Mesodermal cell (in vitro differentiated cells): ENCODE results near the gene TNFRSF8.

Experiments used
- H3K27ac ChIP-seq: 2 replicates; pipeline ENCODE4 v1.7.0; 2013; ENCODE audit warnings: mild to moderate bottlenecking, low read depth, low read length, moderate library complexity; ENCODE audit not compliant: severe bottlenecking
- H3K36me3 ChIP-seq: 2 replicates; pipeline ENCODE4 v1.7.1; 2013; ENCODE audit warnings: mild to moderate bottlenecking, low read length, moderate library complexity; ENCODE audit not compliant: control insufficient read depth, insufficient read depth
- H3K4me1 ChIP-seq: one replicate; pipeline ENCODE4 v1.7.1; 2013; ENCODE audit warnings: mild to moderate bottlenecking, low read length; ENCODE audit not compliant: insufficient read depth, control insufficient read depth, poor library complexity, severe bottlenecking
- H3K4me3 ChIP-seq: 2 replicates; pipeline ENCODE4 v1.7.0; 2013; ENCODE audit warnings: low read length, control low read depth, mild to moderate bottlenecking; ENCODE audit not compliant: insufficient read depth, poor library complexity, severe bottlenecking; ENCODE audit errors: extremely low read depth
- H3K9me3 ChIP-seq: 2 replicates; pipeline ENCODE4 v1.7.1; 2013; ENCODE audit warnings: mild to moderate bottlenecking, low read length, moderate library complexity; ENCODE audit not compliant: control insufficient read depth
- whole genome bisulfite sequencing, 2 experiments: methylation state at CpG; one replicate each; pipeline ENCODE4 v1.1.5; 2013; ENCODE audit warnings: missing lambda C conversion rate in 2 of 2; ENCODE audit not compliant: insufficient coverage in 2 of 2; 5-methylcytosine and 5-hydroxymethylcytosine counted together

The TNFRSF8 gene

DNA sequence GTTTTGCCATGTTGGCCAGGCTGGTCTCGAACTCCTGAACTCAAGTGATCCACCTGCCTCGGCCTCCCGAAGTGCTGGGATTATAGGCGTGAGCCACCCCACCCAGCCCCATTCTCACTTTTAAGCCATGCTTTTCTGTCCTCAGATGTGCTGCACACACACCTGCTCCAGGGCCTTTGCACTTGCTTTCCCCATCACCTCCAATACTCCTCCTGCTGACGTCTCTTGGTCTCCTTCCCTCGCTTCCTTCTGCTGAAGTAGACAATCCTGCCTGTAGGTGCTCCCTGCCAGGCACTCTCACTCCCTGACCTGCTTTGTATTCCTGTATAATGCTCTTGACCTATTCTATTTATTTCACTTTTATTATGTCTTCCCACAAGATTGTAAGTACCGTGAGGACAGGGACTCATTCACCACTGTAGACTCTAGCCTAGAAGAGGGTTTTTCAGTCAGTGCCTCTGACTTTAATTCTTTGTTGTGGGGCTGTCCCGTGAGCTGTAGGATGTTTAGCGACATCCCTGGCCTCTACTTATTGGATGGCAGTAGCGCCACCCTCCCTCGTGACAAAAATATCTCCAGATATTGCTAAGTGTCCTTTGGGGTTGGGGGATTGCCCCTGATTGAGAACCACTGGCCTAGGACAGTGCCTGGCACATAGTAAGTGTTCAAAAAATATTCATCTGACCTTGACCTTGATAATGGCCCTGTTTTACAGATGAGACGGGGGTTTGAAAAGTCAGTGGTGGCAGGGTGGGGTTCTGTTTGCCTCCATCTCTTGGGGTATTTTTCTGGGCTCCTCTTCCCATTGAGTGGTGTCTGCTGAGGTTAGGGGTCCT lies 108.3 kb downstream of the TNFRSF8 start:
- Histone ChIP-seq H3K36me3 (no peaks in the 10 kb centered on the region), H3K9me3 (no peaks in the 10 kb centered on the region), H3K27ac (no peak overlapping the region), H3K4me3 (no peak overlapping the region), H3K4me1 (peaks cover 20% of the 10 kb centered on the region)
- 86 to 95% methylated on average over 8 to 9 of the region's 12 CpGs for WGBS, 2 experiments

DNA sequence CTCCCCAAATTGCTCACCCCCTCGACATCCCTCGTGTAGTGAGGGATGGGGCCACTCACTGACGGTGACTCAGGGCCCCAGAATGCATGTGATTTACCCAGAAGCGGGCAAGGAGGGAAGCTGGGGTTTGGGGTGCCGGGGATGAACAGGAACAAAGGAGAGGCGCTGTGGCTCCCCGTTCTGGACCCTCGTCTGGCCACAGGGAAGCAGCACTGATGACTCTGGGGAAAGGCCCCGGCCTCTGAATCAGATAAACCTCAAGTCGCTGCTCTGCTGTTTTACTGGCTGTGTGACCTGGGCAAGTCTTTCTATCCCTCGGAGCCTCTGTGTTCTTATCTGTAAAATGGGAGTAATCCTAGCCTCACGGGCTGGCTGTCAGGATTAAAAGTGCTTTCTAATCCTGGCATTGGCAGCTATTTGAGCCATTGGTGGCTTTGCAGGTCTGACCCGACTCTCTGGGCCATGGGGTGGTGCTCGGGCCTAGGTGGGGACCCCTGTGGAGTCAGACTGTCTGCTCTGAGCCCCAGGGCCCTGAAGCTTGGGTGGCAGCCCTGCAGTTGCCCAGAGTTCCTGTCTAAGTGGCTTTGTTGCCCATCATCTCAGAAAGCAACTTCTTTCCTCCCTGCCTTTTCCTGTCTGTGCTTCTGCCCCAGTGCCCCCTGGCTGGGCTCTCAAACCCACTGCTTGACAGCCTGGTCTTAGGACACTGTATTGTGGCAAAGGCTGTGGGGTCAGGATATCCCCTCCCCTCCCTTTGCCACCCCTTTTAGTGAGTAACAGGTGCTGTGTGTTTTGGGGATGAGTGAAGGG lies 109.1 kb downstream of the TNFRSF8 start:
- 94% methylated on average over 12 of the region's 14 CpGs for WGBS, 2 experiments
- Histone ChIP-seq H3K27ac (no peak overlapping the region), H3K4me1 (peaks cover 22% of the 10 kb centered on the region), H3K9me3 (no peaks in the 10 kb centered on the region), H3K36me3 (no peaks in the 10 kb centered on the region), H3K4me3 (no peak overlapping the region)

DNA sequence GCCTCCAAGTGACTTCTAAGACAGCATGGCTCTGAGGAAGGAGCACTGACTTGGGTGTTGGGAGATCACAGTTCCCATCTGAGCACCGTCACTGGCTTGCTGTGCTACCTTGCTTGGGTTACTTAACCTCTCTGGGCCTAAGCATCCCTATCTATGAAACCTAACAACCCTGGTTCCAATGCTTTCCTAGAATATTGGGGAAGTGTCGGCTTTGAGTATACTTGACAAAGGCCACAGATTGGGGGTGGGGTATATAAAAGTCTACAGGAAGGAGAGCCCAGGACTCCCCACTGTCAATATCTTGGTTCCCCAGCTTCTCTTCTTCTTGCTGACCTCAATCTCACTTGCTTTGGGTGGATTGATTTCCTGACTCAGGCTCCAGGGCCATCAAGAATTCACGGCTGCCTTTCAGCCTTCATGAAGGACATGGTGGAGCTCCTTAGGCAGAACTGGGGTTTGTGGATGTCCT lies 110.0 kb downstream of the TNFRSF8 start:
- WGBS, 2 experiments = 100% methylated on average over 1 of the region's 3 CpGs; no CpG with 5 or more reads in 1 of the 2 experiments

DNA sequence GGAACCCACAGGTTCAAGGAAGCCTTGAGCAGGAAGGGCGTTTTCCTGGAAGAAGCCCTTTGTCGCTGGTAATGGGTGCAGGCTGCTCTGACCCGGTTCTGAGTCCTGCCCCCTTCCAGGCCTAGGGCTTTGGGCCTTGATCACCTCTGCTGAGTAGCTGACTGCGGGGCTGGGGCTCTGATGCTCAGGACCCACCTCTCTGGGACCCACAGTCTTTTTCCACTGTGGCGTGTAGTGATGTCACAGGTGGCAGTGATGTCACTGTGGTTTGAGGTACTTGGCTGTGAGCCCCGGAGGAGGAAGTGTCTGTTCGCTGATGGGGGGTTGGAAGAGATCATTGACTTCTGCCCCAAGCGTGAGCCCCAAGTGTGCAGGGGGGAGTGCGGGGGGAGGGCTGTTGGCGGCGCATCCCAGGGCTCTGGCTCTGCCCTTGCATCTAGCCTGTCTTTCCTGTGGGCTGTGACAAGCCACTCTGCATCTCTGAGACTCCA lies 110.6 kb downstream of the TNFRSF8 start:
- H3K9me3 ChIP-seq = no peaks in the 10 kb centered on the region
- no peak overlapping the region for H3K27ac ChIP-seq
- peaks cover 31% of the 10 kb centered on the region for H3K4me1 ChIP-seq
- no peak overlapping the region for H3K4me3 ChIP-seq
- WGBS, 2 experiments = 91 to 93% methylated on average over 6 to 9 of the region's 11 CpGs
- no peaks in the 10 kb centered on the region for H3K36me3 ChIP-seq

More for the DNA sequence above, 110.0 kb downstream of the TNFRSF8 start:
- H3K4me3 ChIP-seq = no peak overlapping the region
- no peaks in the 10 kb centered on the region for H3K9me3 ChIP-seq
- H3K36me3 ChIP-seq = no peaks in the 10 kb centered on the region
- no peak overlapping the region for H3K27ac ChIP-seq
- H3K4me1 ChIP-seq = peaks cover 30% of the 10 kb centered on the region

DNA sequence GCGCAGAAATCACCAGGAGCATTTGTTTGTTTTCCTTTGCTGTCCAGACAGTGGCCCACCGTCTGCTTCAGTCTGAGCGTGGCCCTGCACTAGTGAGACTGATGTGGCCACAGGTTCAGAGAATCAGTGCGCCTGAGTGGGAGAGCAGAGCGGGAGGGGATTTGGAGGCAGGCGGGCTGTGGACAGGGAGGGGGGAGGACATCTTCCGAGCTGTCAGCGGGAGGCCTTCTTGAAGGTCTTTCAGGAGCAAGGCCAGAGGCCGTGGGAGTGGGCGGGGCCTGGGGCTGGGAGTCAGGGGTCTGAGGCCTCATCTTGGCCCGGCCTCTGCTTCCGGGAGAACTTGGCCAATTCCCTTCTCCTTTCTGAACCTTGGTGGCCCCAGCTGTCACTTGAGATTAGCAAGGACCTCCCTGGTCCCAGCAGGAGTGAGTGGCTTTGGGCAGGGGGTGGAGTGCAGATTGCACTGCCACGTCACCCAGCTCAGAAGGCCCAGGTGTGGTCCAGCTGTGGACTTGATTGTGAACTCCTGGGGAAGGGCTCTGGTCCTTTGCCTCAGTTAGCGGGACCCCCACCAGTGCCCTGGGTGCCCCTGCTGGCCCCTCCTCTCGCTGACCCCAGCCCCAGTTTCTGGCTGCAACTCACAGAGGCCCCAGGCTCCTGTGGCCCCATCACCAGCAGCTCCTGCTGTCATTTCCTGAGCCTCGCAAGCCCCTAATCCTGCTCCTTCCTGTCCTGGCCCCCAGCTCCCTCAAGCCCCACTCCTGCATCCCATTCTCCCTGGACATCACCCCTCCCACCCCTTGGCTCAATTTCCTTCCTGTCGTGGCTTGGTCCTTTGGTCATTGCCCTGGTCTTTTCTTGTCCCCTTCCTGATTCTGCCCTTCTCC lies 112.1 kb downstream of the TNFRSF8 start:
- peak overlapping the region; percentile 83 for H3K27ac ChIP-seq
- WGBS, 2 experiments = 63 to 67% methylated on average over 16 of the region's 17 CpGs
- H3K36me3 ChIP-seq = no peaks in the 10 kb centered on the region
- H3K9me3 ChIP-seq = no peaks in the 10 kb centered on the region
- no peak overlapping the region for H3K4me3 ChIP-seq
- peaks cover 40% of the 10 kb centered on the region for H3K4me1 ChIP-seq

DNA sequence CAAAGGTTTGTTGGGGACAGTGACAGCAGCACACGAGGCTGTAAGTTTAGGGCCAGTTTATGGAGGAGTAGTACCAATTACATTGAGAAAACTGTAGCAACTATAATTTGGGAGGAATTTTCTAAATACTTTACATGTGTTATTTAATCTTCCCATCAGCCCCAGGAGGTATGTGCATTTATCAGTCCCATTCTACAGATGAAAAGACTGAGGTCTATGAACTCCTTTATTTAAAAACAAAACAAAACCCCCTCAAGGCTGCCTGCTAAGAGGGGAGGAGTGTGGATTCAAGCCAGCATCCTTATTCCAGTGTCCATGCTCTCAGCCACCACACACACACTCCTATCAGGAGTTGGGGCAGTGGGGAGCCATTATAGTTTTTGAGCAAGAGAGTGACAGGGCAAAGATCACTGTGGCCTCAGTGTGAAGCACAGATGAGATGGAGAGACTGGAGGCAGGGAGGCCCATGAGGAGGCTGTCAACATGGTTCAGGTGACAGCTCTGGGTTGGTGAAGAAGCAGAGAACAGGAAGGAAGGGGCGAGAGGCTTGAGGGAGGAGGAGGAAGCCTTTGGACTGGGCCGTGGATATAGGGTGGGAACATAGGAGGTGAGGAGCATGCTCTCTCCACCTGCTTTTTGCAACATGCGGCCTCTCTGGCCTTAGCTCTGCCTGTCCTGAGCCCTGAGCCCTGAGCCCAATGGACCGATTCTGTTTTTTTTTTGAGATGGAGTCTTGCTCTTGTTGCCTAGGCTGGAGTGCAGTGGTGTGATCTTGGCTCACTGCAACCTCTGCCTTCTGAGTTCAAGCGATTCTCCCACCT lies 113.4 kb downstream of the TNFRSF8 start:
- H3K36me3 ChIP-seq = no peaks in the 10 kb centered on the region
- H3K27ac ChIP-seq = no peak overlapping the region
- H3K9me3 ChIP-seq = no peaks in the 10 kb centered on the region
- no peak overlapping the region for H3K4me3 ChIP-seq
- peaks cover 48% of the 10 kb centered on the region for H3K4me1 ChIP-seq
- WGBS, 2 experiments = 95 to 98% methylated on average over 3 to 4 of the region's 6 CpGs

DNA sequence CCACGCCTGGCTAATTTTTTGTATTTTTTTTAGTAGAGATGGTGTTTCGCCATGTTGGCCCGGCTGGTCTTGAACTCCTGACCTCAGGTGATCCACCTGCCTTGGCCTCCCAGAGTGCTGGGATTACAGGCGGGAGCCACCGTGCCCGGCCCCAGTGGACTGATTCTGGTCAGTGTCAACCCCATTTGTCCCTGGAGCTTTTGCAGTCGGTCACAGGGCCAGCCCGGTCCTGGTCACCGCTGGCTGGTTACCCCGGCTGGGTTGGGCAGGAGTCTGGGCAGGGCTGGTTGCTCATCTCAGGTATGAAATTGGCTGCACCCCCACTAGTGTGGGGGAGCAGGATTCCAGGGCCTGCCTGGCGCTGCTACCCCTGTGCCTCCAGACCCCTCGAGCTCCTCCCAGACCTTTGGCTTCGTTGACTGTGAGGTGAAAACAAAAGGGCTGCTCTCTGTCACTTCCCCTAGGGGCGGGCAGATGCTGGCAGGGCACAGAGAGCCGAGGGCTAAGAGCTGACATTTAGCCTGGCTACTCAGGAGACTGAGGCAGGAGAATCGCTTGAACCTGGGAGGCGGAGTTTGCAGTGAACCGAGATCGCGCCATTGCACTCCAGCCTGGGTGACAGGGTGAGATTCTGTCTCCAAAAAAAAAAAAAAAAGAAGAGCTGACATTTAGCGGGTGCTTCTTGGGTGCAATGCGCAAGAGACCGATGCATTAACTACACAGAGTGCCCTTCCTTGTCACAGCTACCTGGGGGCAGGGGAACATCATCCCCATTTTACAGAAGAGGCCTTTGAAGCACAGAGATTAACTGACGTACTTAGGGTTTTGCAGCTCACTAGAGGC lies 114.3 kb downstream of the TNFRSF8 start:
- no peak overlapping the region for H3K4me3 ChIP-seq
- no peak overlapping the region for H3K27ac ChIP-seq
- H3K9me3 ChIP-seq = no peaks in the 10 kb centered on the region
- peaks cover 48% of the 10 kb centered on the region for H3K4me1 ChIP-seq
- 75% methylated on average over 15 to 20 of the region's 24 CpGs for WGBS, 2 experiments
- no peaks in the 10 kb centered on the region for H3K36me3 ChIP-seq

DNA sequence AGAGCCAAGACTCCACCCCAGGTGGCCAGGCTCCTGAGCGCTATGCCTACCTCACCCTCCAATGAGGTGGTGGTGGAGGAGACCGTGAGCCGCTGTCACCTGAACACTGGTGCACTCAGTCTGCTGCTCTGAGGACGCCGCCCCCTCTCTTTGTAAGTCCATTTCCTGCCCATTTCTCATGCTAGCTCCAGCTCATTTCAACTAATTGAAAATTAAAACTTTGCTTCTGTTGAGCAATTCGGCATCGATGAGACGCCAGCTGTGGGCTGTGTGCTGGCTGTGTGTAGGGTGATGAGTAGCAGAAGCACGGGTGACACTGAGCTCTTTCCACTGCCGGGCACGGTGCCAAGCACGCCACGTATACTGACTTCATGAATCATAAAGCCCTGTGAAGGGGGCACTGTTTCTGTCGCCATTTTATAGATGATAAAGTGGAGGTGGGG lies 114.9 kb downstream of the TNFRSF8 start:
- H3K36me3 ChIP-seq = no peaks in the 10 kb centered on the region
- 87 to 90% methylated on average over 12 to 14 of the region's 14 CpGs for WGBS, 2 experiments
- no peak overlapping the region for H3K4me3 ChIP-seq
- H3K27ac ChIP-seq = peak overlapping the region; percentile 76
- peaks cover 48% of the 10 kb centered on the region for H3K4me1 ChIP-seq
- no peaks in the 10 kb centered on the region for H3K9me3 ChIP-seq

DNA sequence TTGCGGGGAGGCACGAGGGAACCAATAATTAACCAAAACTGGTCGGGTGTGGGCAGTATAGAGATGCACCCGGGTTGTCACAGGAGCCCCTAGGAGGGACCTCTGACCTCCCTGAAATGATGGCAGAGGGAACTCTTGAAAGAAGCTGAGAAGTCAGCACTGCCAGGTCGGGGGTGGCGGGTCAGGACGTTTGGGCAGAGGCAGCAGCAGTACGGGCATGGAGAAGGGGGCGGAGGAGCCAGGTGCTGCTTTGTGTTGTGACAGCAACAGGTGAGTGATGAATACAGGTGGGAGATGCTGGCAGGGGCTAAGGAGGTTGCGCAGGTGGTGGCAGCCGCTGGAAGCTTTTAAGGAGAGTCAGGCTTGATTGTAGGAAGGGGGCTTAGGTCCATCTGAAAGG lies 115.4 kb downstream of the TNFRSF8 start:
- Histone ChIP-seq H3K27ac (peak overlapping the region; percentile 76), H3K4me3 (no peak overlapping the region), H3K4me1 (peaks cover 48% of the 10 kb centered on the region), H3K9me3 (no peaks in the 10 kb centered on the region), H3K36me3 (no peaks in the 10 kb centered on the region)
- WGBS, 2 experiments = 84% methylated on average over 11 of the region's 11 CpGs
